PFSK-1 (cell line): ENCODE measurements around the gene C1GALT1.

ENCODE experiments used
- POLR2AphosphoS5 ChIP-seq: IDR thresholded peaks from 2 replicates; pipeline ENCODE4 v1.6.1; 2012; ENCODE audit warnings: low read depth, mild to moderate bottlenecking, control low read depth, low read length, moderate library complexity
- TAF1 ChIP-seq: IDR thresholded peaks from 2 replicates; pipeline ENCODE4 v1.6.1; 2012; ENCODE audit warnings: low read length, control low read depth, borderline replicate concordance; ENCODE audit not compliant: insufficient read depth
- TF ChIP-seq, protein P1 (sequence below), 2 experiments: IDR thresholded peaks; 2 replicates each; pipeline versions ENCODE4 v1.6.1 to v1.8.0; 2011 to 2012; ENCODE audit warnings: low read depth in 2 of 2, low read length in 2 of 2, control low read depth in 1 of 2, inconsistent platforms in 1 of 2, mild to moderate bottlenecking in 1 of 2, moderate library complexity in 1 of 2; ENCODE audit not compliant: insufficient read depth in 1 of 2

DNA sequence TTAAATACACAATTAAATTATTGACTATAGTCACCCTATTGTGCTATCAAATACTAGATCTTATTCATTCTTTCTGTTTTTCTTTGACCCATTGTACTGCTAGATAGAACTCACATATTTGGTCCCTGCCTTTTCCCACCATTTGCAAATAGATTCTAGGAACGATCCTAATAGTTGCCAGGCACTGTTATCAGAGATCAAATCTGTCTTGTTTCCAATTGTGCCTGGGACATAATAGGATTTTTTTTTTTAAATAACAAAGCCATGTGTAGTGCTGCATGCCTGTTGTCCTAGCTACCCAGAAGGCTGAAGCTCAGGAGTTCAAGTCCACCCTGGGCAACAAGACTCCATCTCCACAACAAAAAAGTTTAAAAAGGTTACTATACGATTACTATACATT is 72.0 kb downstream of the C1GALT1 start:
- TF ChIP-seq, protein P1, sequence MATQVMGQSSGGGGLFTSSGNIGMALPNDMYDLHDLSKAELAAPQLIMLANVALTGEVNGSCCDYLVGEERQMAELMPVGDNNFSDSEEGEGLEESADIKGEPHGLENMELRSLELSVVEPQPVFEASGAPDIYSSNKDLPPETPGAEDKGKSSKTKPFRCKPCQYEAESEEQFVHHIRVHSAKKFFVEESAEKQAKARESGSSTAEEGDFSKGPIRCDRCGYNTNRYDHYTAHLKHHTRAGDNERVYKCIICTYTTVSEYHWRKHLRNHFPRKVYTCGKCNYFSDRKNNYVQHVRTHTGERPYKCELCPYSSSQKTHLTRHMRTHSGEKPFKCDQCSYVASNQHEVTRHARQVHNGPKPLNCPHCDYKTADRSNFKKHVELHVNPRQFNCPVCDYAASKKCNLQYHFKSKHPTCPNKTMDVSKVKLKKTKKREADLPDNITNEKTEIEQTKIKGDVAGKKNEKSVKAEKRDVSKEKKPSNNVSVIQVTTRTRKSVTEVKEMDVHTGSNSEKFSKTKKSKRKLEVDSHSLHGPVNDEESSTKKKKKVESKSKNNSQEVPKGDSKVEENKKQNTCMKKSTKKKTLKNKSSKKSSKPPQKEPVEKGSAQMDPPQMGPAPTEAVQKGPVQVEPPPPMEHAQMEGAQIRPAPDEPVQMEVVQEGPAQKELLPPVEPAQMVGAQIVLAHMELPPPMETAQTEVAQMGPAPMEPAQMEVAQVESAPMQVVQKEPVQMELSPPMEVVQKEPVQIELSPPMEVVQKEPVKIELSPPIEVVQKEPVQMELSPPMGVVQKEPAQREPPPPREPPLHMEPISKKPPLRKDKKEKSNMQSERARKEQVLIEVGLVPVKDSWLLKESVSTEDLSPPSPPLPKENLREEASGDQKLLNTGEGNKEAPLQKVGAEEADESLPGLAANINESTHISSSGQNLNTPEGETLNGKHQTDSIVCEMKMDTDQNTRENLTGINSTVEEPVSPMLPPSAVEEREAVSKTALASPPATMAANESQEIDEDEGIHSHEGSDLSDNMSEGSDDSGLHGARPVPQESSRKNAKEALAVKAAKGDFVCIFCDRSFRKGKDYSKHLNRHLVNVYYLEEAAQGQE (IDR thresholded peaks at IDR 0.05; ENCODE audit: insufficient read depth in 1 of 2, low read depth in 2 of 2, low read length in 2 of 2) = no peak
- no peak for TF ChIP-seq POLR2AphosphoS5
- TF ChIP-seq TAF1 = no peak
